Measurements from ENCODE around the gene CLMP.

DNA sequence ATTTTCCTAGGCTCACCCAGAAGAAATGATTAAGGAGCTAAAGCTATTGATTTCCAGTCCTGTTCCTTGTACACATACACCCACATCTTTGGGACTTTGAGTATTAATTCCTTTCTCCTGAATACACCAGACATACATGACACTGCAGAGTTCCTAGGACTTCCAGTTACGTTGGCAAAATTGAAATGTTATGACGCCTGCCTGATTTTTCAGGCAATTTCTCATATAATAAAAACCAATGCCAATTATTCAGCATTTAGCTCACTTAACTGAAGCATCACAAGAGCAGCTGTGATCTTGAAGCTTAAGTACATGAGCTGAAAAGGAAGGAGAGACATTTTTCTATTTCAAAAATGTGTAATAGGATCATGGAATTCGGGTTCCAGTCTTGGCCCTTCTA is 4.5 kb downstream of the CLMP start:
- TF ChIP-seq, protein P1, sequence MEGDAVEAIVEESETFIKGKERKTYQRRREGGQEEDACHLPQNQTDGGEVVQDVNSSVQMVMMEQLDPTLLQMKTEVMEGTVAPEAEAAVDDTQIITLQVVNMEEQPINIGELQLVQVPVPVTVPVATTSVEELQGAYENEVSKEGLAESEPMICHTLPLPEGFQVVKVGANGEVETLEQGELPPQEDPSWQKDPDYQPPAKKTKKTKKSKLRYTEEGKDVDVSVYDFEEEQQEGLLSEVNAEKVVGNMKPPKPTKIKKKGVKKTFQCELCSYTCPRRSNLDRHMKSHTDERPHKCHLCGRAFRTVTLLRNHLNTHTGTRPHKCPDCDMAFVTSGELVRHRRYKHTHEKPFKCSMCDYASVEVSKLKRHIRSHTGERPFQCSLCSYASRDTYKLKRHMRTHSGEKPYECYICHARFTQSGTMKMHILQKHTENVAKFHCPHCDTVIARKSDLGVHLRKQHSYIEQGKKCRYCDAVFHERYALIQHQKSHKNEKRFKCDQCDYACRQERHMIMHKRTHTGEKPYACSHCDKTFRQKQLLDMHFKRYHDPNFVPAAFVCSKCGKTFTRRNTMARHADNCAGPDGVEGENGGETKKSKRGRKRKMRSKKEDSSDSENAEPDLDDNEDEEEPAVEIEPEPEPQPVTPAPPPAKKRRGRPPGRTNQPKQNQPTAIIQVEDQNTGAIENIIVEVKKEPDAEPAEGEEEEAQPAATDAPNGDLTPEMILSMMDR (IDR thresholded peaks at IDR 0.05; ENCODE audit: poor library complexity, severe bottlenecking): no peak
- TF ChIP-seq EP300 (conservative IDR thresholded peaks at IDR 0.05; ENCODE audit: poor library complexity, severe bottlenecking) (no peak), MXI1 (conservative IDR thresholded peaks at IDR 0.05; ENCODE audit: poor library complexity, severe bottlenecking) (no peak)
